GM19023 (cell line): ENCODE data around the gene SORCS2.
"Not testable (repeated sequence)": the region's sequence is repeated elsewhere in the genome, so short reads cannot be mapped to it uniquely, and the experiment has no call there.

Source experiments
- ATAC-seq: cut with Tn5 transposase; IDR thresholded peaks from one replicate; pipeline ENCODE4 v1.9.1; 2021; ENCODE audit warnings: mild to moderate bottlenecking, moderate library complexity; ENCODE audit not compliant: unreplicated experiment

SORCS2 gene

DNA sequence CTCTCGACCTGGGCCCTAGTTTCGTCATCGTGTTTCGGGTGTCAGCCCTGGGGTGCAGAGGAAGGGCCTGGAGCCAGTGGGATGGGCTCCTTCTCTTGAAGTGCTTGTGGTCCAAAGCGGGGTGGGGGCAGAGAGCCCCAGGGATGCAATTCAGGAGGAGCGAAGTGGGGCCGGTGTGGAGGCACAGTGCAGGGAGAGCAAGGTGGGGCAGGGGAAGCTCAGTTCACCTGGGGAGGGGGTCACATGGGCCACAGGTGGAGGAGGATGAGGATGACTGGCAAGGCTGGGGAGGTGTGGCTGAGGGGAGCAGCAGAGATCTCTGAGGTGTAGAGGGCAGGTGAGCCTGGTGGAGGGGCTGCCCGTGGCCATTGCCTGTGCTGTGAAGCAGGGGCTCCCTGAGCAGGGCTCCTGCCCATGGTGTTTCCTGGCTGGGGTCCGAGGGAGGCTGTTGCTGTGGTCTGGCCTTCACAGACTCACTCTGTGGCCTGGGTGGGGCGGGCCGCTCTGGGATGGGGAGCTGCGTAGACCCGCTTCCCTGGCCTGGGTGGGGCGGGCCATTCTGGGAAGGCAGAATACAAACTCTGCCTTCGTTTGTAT, 6.9 kb downstream of the SORCS2 start:
- ATAC-seq = no peak

- ATAC-seq = no peak
These were observed 7.6 kb downstream of the SORCS2 start for GRCh38 chr4:7199771-7200441.

GRCh38 chr4:7200801-7201200, 8.5 kb downstream of the SORCS2 start:
- no peak for ATAC-seq

DNA sequence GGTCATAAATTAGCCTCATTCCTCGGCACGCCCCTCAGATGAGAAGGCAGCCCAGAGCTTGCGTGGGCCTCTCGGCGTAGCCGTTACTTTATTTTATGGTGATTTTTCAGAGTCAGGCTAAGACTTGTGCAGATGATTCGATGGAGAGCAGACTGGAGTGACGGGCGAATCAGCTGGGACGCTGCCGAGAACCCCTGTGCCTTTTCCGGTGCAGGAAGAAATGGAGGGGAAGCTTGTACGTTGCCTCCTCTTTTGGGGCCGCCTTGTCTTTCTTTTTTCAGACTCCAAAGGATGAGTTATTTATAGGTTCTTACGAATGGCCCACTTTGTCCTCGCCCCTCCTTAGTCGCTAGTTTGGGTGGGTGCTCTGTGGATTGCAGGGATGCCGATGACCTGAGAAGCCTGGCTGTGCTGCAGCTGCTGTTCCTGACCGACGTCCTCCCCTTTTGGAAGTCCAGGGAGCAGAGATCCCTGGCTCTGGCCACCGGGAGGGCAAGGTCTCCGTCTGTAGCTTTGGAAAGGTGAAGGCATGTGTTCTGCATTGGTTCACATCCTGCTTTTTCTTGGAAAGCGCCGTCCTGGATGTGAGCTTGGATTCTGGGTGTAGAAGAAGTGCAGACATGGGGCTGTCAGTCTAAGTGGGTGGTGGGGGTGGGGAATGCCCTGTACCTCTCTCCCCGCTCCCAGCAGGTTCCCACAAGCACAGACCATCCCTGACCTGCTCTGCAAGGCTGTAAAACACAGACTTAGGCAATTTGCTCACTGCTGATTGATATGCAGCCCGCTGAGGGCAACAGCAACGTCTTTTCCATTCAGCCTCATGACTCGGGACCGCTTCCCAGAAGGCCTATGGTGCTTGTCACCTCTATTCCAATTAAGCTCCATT, 9.3 kb downstream of the SORCS2 start:
- no peak for ATAC-seq

- no peak for ATAC-seq
These were observed 10.1 kb downstream of the SORCS2 start for GRCh38 chr4:7202411-7202810.

- no peak for ATAC-seq
These were observed 12.5 kb downstream of the SORCS2 start for GRCh38 chr4:7204656-7205387.

DNA sequence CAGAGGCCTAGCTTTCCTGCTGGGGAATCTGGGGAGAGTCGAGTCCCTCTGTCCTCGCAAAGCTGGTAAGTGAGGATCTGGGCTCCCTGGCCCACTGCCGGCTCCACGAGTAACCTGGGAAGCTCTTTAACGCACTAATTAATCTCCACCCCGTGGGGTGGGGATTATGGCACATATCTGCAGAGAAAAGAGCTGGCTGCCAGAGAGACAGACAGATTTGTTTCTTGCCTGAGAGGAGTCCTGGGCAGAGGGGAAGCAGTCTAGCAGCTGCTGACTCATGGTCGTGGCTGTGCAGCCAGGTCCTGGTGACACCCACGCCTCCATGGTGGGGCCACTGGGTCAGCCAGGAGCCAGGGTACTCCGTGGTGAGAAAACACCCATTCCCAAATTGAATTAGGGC, 14.0 kb downstream of the SORCS2 start:
- ATAC-seq = no peak

GRCh38 chr4:7206911-7207567, 14.7 kb downstream of the SORCS2 start:
- no peak for ATAC-seq

- no peak for ATAC-seq
These were observed 15.4 kb downstream of the SORCS2 start for GRCh38 chr4:7207628-7208231.

DNA sequence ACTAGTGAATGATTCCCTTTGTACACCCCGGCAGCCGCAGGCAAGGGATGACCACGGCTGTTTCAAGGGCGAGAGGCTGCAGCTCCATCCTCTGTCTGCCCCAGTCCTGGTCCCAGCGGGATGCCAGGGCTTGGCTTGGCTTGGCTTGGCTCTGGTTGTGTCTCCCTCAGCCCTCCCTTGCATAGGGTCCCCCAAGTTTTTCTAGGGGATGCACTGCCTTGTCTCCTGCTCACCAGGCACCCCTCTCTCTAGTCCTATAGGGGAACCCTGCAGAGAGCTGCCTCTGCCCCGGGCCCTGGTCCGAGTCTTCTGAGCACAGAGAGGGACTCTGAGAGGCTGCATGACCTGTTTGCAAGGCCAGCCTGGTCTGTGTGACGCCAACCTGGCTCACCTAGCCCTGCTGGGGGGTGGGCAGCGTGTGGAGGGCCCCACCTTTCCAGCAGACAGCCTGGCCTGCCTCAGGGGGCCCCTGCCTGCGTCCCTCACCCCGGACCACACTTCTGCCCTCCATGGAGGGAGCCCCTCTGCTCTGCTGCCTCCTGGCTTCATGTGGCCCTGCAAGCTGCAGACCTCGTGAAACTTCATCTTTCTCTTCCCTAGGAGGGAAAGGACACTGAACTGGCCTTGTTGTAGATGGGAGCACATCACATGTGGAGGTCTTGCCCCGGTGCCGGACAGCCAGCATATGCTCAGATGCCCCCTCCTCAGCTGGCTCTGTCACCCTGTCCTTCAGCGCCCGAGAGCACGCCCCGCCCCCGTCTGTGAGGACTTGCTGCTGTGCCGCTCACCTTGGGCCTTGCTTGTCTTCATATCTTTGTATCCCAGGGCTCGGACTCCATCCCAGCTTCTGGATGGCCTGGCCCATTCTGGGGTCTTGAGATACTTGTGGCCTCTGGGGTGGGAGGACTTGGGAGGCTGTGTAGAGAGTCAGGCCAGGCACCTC, 16.4 kb downstream of the SORCS2 start:
- no peak for ATAC-seq

DNA sequence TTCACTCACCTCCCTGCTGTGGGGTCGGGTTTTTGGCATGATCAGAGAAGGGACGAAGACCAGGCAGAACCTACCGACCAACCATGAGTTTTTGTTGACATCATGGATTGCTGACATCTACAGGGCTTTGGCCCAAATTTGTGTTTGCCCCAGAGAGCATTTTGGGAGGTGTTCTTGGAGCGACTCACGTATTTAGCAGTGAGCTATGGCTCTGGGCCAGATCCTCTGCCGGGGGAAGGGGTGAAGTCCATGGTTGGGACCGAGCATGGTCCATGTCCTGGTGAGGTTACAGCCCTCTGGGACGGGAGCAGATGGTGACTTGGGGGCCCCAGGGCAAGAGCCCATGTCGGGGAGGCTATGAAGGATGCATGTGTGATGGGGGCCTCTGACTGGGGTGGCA, 17.4 kb downstream of the SORCS2 start:
- no peak for ATAC-seq

DNA sequence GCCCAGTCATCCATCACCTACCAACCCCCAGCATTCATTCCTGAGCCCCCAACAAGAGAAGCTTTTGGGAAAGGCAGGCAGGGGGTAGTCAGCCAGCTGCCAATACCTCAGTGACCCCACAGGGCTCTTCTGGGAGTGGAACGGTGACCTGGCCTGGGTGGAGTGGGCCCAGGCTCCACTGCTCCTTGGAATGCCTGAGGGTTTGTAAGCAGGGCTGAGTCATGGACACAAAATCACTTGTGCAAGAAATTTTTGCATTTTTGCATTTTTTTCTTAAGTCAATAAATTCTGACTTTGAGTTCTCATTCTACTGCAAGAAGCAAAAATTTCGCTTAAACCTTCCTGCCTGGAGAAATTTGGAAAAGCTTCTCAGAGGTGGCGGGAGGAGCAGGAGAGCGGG, 18.5 kb downstream of the SORCS2 start:
- ATAC-seq = no peak

GRCh38 chr4:7212101-7212674, 19.9 kb downstream of the SORCS2 start:
- no peak for ATAC-seq

- ATAC-seq = no peak
These were observed 20.6 kb downstream of the SORCS2 start for GRCh38 chr4:7212921-7213320.

DNA sequence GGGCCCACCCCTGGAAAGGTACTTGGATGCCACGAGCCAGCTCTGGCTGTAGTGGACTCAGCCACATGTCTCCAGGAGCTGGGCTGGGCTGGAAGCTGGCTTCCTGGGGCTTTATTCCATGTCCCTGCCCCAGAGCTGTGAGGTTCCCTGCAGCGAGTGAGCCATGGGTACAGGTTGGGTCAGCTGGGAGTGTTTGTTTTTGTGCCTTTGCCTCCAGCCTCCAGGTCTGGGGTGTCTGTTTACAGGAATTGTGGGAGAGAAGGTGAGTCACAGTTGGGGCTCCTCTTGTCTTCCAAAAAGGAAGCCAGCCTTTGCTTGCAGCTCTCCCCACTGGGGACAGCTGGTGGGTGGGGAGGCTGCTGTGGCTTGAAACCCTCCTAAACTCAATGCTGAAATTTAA, 21.5 kb downstream of the SORCS2 start:
- no peak for ATAC-seq

DNA sequence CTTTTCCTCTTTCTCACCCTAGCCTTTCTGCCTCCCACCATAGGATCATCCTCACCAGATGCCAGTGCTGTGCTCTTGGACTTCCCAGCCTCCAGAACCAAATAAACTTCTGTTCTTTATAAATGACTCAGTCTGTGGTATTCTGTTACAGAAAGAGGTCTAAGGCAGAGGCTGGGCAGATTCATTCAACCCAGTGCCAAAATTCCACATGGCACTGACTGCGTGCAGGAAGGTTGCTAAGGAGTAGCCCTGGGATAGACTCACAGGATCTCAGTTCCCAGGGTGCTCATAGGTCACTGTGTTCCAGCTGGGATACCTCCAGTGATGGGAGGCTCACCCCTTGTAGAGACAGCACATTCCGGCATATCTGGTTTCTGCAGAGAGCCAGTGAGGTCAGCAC, 22.0 kb downstream of the SORCS2 start:
- ATAC-seq = no peak

DNA sequence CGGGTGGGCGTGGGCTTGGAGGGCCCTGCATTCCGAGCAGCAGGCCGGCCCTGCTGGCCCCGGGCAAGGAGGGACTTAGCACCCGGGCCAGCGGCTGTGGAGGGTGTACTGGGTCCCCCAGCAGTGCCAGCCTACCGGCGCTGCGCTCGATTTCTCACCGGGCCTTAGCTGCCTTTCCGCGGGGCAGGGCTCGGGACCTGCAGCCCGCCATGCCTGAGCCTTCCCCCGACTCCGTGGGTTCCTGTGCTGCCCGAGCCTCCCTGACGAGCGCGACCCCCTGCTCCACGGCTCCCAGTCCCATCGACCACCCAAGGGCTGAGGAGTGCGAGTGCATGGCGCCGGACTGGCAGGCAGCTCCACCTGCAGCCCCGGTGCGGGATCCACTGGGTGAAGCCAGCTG, 22.8 kb downstream of the SORCS2 start:
- not testable (repeated sequence) for ATAC-seq

DNA sequence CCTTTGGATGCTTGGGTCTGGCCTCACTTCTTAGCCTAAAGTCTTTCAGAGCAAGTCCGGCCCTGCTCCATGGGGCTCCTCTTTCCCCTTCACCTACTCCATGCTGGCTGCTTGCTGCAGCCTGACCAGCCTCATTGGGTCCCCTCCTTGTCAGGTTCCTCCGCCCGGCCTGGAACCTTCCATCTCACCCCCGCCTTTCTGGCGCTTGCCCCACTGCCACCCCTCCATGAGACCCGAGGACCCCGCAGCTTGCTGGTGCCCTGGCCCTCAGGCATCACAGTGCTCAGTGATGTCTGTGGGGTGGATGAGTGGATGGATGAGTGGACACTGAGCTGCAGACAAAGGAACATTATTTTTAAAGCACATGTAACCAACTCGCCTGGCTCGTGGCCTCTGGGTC, 24.7 kb downstream of the SORCS2 start:
- ATAC-seq = no peak
